GM21528 (cell line): ENCODE measurements around the gene CRHBP.
"Not testable (repeated sequence)": the region's sequence is repeated elsewhere in the genome, so short reads cannot be mapped to it uniquely, and the experiment has no call there.

ENCODE experiments used
- ATAC-seq: cut with Tn5 transposase; IDR thresholded peaks from one replicate; pipeline ENCODE4 v1.9.1; 2021; ENCODE audit warnings: mild to moderate bottlenecking, moderate library complexity; ENCODE audit not compliant: unreplicated experiment, low FRiP score

Gene CRHBP

DNA sequence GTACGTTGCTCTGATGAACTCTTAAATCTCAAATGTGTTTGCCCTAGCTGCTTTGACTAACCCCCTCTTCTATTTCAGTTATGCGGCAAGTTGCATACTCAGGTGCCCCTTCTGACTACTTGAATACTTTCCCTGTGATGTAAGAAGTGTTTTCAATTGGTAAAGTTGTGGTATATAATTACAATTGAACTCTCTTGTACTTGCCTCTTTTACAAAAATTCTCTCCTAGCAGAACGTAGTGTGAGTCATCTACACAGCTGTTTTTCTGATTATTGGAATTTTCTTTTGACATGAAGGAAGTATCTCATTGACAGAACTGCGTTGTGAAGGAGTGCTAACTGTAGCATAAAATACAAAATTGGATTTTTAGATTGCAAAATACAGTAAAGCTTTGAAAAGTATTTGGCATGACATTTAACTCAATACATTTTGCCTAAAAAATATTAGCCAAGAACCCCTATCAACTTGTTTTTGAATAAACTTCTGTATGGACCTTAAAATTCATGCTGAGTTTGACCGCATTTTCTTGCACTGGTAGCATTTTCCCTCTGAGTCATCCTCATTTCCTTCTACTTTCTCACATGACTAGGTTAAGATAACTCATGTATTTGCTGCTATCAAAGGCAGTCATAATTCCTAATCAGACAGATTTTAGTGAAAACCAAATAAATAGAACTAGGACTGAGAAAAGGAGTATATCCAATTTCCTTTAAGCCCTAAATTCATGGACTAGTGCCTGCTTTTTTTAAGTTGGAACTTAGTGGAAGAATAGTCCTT is 6.3 kb downstream of the CRHBP start:
- no peak for ATAC-seq

DNA sequence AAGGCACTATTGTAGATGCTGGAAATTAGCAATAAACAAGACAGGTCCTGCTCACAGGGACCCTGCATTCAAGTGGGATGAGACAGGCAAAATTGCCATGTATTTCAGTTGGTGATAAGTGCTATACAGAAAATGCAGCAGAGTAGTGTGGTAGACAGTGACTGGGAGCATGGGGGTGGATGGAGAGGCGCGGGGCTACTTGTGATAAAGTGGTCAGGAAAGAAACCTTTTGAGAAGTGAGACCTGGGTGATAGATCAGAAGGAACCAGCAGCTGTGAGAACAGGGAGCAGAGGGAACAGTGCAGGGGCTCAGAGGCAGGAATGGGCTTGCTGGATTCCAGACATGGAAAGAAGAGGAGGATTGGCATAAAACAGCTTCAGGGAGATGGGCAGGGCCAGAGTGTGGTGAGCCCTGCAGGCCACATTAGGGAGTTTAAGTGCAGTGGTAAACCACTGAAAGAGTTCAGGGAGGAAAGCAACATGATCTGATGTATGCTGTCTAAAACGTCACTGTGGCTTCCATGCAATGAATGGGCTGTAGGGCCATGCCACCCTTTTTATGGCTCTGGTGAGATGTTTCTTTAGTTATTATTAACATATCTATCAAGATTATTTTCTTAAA is 7.3 kb downstream of the CRHBP start:
- peak; percentile 76 for ATAC-seq

DNA sequence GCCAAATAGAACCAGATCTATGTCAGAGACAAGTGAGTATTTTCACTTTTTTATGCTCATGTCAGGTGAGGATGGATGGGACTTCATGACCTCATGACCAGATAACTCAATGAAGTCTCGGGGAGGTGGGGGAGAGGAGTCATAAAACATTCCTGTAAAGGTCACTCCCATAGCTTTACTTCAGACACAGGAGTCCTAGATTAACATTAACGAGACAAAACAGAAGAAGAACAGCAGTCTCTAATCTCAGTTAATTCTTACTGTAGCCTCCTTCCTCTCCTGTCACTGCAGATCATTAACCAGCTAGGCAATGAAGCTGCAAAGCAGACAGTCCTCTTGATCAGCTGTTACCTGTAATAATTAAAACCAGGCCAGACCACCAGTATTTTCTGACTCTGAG is 11.2 kb downstream of the CRHBP start:
- no peak for ATAC-seq

DNA sequence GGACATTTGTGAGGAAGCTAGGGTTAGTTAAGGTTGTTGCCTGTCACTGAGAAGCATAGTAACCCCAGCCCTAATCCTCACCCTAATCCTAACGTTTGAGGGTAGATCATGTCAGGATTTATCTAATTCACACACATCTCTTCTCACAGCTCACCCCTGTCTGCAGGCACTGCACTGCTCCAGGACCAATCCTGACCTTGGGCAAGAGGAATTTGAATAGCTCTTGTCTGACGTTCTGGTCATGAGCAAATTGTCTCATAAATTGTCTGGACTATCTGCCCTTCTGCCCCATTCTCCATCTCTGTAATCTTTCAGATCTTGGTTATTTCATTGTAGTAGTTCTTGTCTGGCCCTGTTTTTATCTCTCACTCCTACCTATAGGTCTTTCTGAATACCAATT is 18.7 kb downstream of the CRHBP start:
- ATAC-seq = no peak

DNA sequence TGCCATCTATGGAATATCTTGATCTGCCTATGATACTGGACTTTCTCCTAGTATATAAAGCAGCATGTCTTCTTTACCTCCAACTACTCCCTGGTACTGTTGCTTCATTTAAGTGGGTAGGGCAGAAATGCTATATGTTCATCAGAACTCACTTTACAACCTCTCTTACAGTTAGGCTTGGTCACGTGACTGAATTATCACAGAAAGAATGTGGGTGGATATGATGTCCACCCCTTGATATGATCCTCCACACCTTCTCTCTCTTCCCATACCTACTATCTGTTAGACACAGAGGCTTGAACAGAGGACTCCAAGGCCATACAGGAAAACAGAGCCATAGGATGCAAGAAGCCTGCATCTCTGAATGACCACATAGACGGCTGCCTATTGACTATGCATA is 19.8 kb downstream of the CRHBP start:
- ATAC-seq = no peak

DNA sequence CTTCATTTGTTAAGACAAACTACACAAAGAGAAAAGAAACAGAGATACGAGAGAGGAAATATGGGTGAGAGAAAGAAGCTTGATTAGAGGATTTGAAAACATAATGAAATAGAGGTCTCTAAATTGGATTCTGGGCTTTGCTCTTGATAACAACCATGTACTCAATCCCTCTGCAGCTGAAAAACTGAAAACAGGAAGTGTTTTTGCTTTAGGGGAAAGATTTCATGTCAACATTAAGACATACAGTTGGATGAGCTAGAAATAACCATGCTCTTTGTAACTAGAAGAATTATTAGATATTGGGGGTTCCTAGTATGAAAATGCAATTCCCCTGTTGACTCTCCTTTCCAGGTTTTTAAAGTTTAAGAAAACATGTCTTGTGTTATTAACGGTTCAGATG is 21.9 kb downstream of the CRHBP start:
- ATAC-seq = no peak

DNA sequence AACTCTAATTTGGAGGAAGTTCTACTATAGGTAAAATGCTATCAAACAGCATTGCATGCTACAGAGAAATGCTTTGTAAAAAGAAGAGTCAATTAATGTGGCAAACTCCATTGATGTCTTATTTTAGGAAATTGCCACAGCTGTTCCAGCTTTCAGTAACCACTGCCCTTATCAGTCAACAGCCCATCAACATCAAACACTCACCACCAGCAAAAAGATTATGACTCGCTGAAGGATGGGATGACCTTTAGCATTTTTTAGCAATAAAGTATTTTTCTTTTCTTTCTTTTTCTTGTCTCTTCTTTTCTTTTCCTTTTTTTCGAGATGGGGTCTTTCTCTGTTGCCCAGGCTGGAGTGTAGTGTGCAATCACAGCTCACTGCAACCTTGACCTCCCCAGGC is 26.0 kb downstream of the CRHBP start:
- no peak for ATAC-seq

DNA sequence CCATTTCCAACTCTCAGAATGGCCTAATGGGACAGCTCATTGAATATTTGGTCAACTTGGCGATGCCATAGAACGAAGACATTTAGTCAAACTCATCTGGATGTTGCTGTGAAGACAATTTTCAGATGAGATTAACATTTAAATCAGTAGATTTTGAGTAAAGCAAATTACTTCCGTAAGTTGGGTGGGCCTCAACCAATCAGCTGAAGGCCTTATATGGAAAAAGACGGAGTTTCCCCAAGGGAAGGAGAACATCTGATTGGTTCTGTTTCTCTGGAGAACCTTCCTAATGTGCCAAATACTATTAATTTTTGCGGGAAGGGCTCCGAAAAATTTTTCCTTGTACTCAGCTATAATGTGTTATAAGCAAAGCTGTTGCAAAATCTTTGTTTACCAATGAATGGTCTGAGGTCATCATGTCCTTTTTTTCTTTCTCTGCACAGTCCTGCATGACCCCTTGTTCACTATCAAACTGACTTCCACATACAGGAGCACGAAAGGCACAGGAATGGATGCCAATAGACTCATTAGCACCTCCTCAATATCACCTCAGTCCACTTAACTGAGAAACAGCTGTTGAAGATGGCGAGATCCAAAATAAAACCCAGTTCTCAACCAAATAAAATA is 27.8 kb downstream of the CRHBP start:
- ATAC-seq = no peak

DNA sequence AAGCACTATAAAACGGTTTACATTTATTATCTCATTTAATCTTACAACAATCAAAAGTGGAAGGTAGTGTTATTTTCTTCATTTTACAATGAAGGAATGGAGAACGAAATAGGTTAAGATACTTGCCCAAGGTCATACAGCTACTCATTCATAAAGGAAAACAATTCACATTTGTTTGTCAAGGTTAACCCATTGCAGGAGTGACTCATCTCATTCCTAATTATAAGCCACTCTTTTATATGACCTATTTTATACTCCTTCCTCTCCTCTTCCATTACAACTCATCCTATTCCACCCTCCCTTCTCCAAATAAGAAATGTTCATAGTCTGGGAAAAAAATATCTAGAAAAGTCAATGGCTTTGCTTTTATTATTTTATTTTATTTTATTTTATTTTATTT is 29.6 kb downstream of the CRHBP start:
- ATAC-seq = no peak

DNA sequence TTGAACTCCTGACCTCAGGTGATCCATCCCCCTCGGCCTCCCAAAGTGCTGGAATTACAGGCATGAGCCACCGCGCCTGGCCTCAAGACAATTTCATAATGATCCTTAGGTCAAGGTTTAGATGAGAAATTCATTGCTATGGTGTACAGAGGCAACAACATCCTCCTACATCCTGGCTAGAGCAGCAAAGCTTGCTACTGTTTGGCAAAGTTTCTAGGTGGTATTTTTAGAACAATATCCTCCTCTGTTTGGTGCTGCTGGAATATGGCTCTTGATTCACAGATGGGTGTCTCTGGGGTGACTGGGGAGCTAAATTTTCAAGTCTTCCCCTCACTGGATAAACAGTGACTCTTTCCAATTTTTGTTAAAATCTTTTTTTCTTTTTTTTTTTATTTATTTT is 30.6 kb downstream of the CRHBP start:
- no peak for ATAC-seq

DNA sequence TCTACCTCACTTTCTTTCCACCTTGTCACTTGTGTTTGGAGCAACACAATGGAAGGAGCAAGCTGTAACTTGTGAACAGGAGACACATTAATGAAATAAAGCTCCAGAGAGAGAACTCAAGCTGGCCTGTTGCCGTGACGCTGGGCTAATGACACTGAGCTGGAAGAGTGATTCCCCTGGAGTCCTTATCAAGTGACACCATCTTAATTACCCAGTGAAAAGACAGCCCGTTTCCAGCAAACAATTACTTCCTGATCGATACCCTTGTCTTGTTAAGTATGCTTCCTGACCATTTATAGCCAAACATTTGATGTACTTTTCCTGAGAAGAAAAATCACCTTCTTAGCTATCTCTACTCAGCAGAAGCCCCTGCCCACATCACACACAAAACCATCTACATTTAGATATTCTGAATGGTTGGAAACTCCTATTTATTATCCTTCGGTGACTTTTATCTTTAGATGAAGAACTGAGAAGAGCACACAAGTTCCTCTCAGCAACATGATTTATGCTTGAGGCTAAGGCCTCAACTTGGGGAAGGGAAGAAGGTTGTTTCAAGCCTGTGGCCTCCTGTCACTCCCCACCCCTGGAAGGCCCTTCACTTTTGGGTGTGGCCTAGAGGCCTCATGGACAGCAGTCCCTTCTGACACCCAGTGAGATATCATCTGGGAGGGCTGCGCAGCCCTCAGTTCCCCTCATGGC is 34.1 kb downstream of the CRHBP start:
- ATAC-seq = no peak

DNA sequence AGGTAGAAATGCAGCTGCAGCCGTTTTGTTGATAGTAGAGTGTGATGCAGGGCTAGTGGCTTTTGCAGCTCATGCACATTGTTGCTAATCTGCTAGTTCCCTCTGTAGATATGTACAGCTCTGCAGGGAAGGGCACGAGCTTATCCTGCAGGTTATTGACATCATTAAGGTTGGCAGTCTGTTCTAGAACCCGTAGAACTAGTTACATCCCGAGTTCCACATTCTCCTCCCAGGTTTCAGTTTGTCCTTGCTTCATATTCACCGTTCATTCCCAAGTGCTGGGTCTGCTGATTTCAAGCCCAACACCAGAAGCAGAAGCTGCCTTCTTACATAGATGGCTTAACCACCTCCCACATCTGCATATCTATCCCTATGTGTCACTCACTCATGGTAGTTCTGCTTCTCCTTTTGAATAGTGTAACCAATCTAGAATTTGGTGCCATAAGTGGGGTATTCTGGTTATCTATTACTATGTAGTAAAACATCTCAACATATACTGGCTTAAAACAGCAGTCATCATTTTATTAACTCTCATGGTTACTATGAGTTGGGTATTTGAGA is 38.1 kb downstream of the CRHBP start:
- no peak for ATAC-seq

DNA sequence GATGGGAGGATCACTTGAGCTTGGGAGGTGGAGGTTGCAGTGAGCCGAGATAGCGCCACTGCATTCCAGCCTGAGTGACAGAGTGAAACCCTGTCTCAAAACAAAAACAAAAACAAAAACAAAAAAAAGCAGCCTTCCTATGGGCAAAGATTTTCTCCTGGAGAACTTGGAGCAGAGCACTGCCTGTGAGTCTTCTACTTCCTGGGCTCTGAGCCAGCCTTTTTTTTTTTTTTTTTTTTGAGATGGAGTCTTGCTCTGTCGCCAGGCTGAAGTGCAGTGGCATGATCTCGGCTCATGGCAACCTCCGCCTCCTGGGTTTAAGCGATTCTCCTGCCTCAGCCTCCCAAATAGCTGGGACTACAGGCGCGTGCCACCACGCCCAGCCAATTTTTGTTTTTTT is 40.6 kb downstream of the CRHBP start:
- ATAC-seq = not testable (repeated sequence)

DNA sequence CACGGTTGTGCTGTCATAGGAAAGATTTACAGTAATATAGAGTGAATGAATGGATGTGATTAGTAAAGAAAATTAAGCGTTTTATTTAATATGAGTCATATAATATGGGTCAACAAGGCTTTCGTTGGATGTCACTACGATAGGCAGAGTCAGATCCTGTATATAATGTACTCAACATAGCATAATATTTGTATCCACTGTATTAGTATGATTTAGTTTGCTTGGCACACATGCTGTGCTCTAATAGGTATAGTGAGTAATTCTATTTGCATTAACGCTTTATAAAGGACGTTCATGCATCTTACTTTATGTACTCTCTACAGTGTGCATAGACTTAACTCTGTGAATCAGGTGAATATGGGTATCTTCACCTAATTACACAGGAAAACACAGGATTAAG is 41.5 kb downstream of the CRHBP start:
- ATAC-seq = no peak

DNA sequence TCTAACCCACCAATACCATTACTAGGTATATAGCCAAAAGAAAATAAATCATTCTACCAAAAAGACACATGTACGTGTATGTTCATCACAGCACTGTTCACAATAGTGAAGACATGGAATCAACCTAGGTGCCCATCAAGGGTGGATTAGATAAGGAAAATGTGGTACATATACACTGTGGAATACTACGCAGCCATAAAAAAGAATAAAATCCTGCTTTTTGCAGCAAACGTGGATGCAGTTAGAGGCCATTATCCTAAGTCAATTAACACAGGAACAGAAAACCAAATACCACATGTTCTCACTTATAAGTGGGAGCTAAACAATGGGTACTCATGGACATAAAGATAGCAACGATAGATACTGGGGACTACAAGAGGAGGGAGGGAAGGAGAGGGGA is 45.4 kb downstream of the CRHBP start:
- not testable (repeated sequence) for ATAC-seq

DNA sequence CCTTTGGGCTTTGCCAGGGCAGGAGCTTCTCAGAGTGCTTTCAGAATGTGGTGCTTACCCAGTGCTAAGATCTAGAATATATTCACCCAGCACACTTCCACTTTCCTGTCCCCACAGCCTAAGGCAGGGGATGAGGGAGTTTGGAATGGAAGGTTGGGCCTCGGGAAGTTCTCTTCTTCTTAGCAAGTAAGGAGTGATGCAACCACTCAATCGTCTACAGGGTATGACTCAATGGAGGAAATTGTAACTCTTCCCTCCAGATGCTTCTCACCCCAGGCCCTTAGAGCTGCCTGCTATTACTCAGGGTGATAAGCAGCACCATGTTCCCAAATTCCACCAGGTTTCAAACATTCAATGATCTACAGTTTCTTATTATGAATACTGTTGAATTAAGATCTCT is 46.6 kb downstream of the CRHBP start:
- ATAC-seq = no peak

DNA sequence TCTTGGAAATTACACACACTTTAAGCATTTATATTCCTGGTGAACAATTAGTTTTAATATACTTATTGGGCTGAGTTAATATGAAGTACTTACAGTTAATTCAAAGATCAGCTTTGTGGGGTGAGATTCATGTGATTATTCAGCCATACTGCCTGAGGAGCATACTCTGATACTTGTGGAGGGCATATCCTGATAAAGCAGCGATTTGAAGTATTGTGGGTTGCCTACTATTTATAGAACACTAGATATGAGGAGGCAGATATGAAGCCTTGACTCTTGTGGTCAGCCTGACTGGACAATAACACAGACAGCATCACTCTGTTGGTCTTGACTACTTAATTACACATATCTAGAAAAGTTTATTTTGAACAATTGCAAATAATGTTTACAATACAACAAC is 50.4 kb downstream of the CRHBP start:
- ATAC-seq = no peak

DNA sequence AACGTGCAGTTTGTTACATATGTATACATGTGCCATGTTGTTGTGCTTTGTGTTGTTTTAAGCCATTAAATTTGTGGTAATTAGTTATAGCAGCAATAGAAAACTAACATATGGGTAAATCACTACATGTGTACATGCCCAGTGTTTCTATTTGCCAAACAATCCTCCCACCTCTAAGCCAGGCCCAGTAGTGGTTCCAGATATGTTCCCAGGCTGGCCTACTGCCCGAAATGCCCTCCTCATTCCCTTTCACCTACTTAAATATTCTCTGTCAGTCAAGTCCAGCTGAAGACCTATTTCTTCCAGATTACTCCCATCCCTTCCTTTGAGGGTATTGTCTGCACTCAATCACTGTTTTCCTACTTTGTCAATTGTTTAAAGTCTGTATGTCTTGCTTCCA is 53.3 kb downstream of the CRHBP start:
- ATAC-seq = no peak

DNA sequence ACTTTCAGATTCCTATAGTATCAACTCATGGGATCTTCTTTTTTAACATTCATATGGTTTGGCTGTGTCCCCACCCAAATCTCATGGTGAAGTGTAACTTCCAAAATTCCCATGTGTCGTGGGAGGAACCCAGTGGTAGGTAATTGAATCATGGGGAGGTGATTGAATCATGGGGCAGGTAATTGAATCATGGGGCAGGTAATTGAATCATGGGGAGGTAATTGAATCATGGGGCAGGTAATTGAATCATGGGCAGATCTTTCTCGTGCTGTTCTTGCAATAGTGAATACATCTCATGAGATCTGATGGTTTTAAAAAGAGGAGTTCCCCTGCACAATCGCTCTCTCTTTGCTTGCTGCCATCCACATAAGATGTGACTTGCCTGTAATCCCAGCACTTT is 55.6 kb downstream of the CRHBP start:
- ATAC-seq = no peak

DNA sequence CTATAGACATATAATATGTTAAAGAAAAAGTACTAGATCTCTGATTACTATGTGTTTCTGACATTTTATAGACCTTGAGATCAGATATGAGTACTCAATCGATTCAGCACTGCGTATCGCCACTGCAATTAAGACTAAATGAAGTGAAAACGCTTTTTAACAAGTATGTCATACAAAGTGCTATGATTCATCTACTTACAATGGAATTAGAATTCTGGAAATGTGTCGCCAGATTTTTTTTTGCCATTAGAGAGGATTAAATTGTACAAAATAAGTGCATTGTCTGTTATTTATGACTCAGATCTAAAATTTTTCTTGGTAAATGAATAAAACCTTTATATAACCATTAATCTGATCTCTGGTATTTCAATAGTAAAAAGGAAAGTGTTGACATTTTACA is 57.4 kb downstream of the CRHBP start:
- ATAC-seq = no peak

DNA sequence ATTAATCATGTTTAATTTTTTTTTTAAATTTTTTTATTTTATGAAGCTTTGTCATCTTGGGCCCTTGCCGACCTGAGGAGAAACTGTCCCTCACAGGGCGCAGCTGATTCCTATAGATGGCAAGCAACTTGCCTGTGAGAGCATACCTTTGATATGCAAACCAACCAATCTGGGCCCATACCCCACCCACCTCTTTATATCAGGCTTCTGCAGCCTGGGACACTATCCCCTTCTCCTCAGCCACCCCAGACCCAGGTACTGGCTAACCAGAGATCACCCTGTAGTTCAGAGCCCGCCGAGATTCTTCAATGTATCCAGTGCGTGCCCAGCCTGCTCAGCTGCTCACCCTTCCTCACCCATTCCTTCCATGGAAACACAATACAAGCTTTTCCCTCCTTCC is 58.7 kb downstream of the CRHBP start:
- no peak for ATAC-seq
